IMR-90 (cell line): ENCODE data around the gene TUBGCP3. TPM values are rescaled to one million over a fixed set of nuclear protein-coding genes. Genes with fewer than 3 reads are reported as not detected.

ENCODE experiments used
- ATAC-seq: fragments of 200-7000 bp; cut with Tn5 transposase; 2 replicates; pipeline ENCODE4 v1.9.1; 2020; ENCODE audit warnings: low read depth, mild to moderate bottlenecking, moderate library complexity
- BruUV-seq: library from RNA; stranded (reverse); fragments of 400-500 nt; replicated peaks from 2 replicates; lab custom pipeline; 2021; lab: Mats Ljungman, UMichigan
- CTCF ChIA-PET: fragments of 300-600 bp; formaldehyde crosslinking; extraction: SDS; loops from one replicate; lab custom pipeline; 2021; ENCODE audit warnings: antibody characterized with exemption; lab: Yijun Ruan, JAX
- POLR2A ChIA-PET: fragments of 300-600 bp; sonication (Branson Sonifier 250); formaldehyde crosslinking; loops from one replicate; lab custom pipeline; 2022; ENCODE audit warnings: antibody characterized with exemption; ENCODE audit not compliant: unreplicated experiment; lab: Charles Lee
- DNase-seq: peaks from one replicate; pipeline ENCODE4 v3.0.0; 2013
- H2AFZ ChIP-seq: replicated peaks from 2 replicates; pipeline ENCODE3; 2013; ENCODE audit warnings: low read length, mild to moderate bottlenecking; ENCODE audit not compliant: poor library complexity
- H2AK5ac ChIP-seq: 2 replicates; pipeline ENCODE4 v1.6.1; 2013; ENCODE audit warnings: low read depth, low read length, inconsistent platforms
- H2AK9ac ChIP-seq: replicated peaks from 2 replicates; pipeline ENCODE3; 2013; ENCODE audit warnings: mild to moderate bottlenecking, low read depth, low read length, moderate library complexity; ENCODE audit not compliant: poor library complexity
- H2BK120ac ChIP-seq: 2 replicates; pipeline ENCODE4 v1.6.1; 2013; ENCODE audit warnings: low read depth, low read length, inconsistent platforms
- H2BK15ac ChIP-seq: 3 replicates; pipeline ENCODE4 v1.6.1; 2013; ENCODE audit warnings: low read depth, low read length, inconsistent platforms
- H2BK20ac ChIP-seq: 2 replicates; pipeline ENCODE4 v1.6.1; 2013; ENCODE audit warnings: low read depth, mild to moderate bottlenecking, inconsistent platforms, low read length, moderate library complexity
- H2BK5ac ChIP-seq: 2 replicates; pipeline ENCODE4 v1.6.1; 2013; ENCODE audit warnings: mild to moderate bottlenecking, low read depth, low read length, inconsistent platforms; ENCODE audit not compliant: poor library complexity, severe bottlenecking
- H3K14ac ChIP-seq: replicated peaks from 2 replicates; pipeline ENCODE4 v1.6.1; 2013; ENCODE audit warnings: low read depth, low read length, inconsistent platforms
- H3K18ac ChIP-seq: 2 replicates; pipeline ENCODE4 v1.6.1; 2013; ENCODE audit warnings: low read depth, low read length, control low read depth
- H3K23ac ChIP-seq: 2 replicates; pipeline ENCODE4 v1.6.1; 2013; ENCODE audit warnings: low read depth, low read length, inconsistent platforms
- H3K27ac ChIP-seq: 2 replicates; pipeline ENCODE4 v1.5.1; 2013; ENCODE audit warnings: mild to moderate bottlenecking, control low read depth, low read length; ENCODE audit not compliant: insufficient read depth
- H3K27me3 ChIP-seq: 2 replicates; pipeline ENCODE4 v1.6.1; 2013; ENCODE audit warnings: low read length; ENCODE audit not compliant: control insufficient read depth, insufficient read depth
- H3K36me3 ChIP-seq: 2 replicates; pipeline ENCODE4 v1.6.1; 2013; ENCODE audit warnings: low read length, mixed read lengths; ENCODE audit not compliant: control insufficient read depth, insufficient read depth
- H3K4ac ChIP-seq: 2 replicates; pipeline ENCODE4 v1.6.1; 2013; ENCODE audit warnings: low read depth, low read length, inconsistent platforms
- H3K4me1 ChIP-seq: 2 replicates; pipeline ENCODE4 v1.6.1; 2013; ENCODE audit warnings: low read length, mixed read lengths; ENCODE audit not compliant: control insufficient read depth, insufficient read depth
- H3K4me2 ChIP-seq: 2 replicates; pipeline ENCODE4 v1.6.1; 2013; ENCODE audit warnings: low read depth, mild to moderate bottlenecking, control low read depth, low read length, moderate library complexity
- H3K4me3 ChIP-seq: 2 replicates; pipeline ENCODE4 v1.5.1; 2013; ENCODE audit warnings: low read depth, mild to moderate bottlenecking, control low read depth, low read length, moderate library complexity; ENCODE audit not compliant: insufficient read depth
- H3K56ac ChIP-seq: 2 replicates; pipeline ENCODE4 v1.6.1; 2013; ENCODE audit warnings: low read length, inconsistent platforms; ENCODE audit not compliant: insufficient read depth; ENCODE audit errors: extremely low read depth
- H3K79me1 ChIP-seq, 2 experiments: 2 replicates each; pipeline ENCODE4 v1.6.1; 2013; ENCODE audit warnings: low read length in 2 of 2, inconsistent platforms in 1 of 2, low read depth in 1 of 2
- H3K9ac ChIP-seq: 2 replicates; pipeline ENCODE4 v1.6.1; 2013; ENCODE audit warnings: low read depth, low read length, control low read depth
- H3K9me1 ChIP-seq: 2 replicates; pipeline ENCODE4 v1.6.1; 2013; ENCODE audit warnings: low read length, inconsistent platforms; ENCODE audit not compliant: insufficient read depth
- H3K9me3 ChIP-seq: 2 replicates; pipeline ENCODE4 v1.6.1; 2013; ENCODE audit warnings: low read length; ENCODE audit not compliant: control insufficient read depth, insufficient read depth
- H4K20me1 ChIP-seq: 2 replicates; pipeline ENCODE4 v1.6.1; 2013; ENCODE audit warnings: low read length, inconsistent platforms; ENCODE audit not compliant: insufficient read depth
- H4K5ac ChIP-seq: 2 replicates; pipeline ENCODE4 v1.6.1; 2013; ENCODE audit warnings: mild to moderate bottlenecking, low read depth, low read length, control low read depth
- H4K8ac ChIP-seq, 2 experiments: 2 replicates each; pipeline ENCODE4 v1.6.1; 2013; ENCODE audit warnings: low read depth in 2 of 2, low read length in 2 of 2, control low read depth in 1 of 2, inconsistent platforms in 1 of 2
- H4K91ac ChIP-seq: 2 replicates; pipeline ENCODE4 v1.6.1; 2013; ENCODE audit warnings: low read depth, low read length, inconsistent platforms; ENCODE audit not compliant: insufficient read depth
- CEBPB ChIP-seq: IDR thresholded peaks from 2 replicates; pipeline ENCODE4 v1.6.1; 2012; ENCODE audit warnings: low read depth, low read length, improper control_type of control experiment
- CHD1 ChIP-seq: IDR thresholded peaks from 2 replicates; pipeline ENCODE4 v1.6.1; 2012; ENCODE audit warnings: low read depth, low read length, improper control_type of control experiment
- FOS ChIP-seq: fragments of 150-350 bp; IDR thresholded peaks from 2 replicates; pipeline ENCODE4 v1.6.1; 2016; ENCODE audit warnings: low read depth, low read length
- MAFK ChIP-seq: IDR thresholded peaks from 2 replicates; pipeline ENCODE4 v1.6.1; 2012; ENCODE audit warnings: low read depth, low read length, improper control_type of control experiment
- MXI1 ChIP-seq: IDR thresholded peaks from 2 replicates; pipeline ENCODE4 v1.6.1; 2012; ENCODE audit warnings: low read depth, mild to moderate bottlenecking, low read length, moderate library complexity, borderline replicate concordance
- NFE2L2 ChIP-seq: fragments of 150-350 bp; IDR thresholded peaks from 2 replicates; pipeline ENCODE4 v1.6.1; 2016; ENCODE audit warnings: low read depth, mild to moderate bottlenecking, low read length
- POLR2A ChIP-seq: IDR thresholded peaks from 2 replicates; pipeline ENCODE4 v1.6.1; 2012; ENCODE audit warnings: mild to moderate bottlenecking, low read depth, low read length
- RAD21 ChIP-seq: IDR thresholded peaks from 2 replicates; pipeline ENCODE4 v1.6.1; 2012; ENCODE audit warnings: low read length, improper control_type of control experiment
- RCOR1 ChIP-seq: IDR thresholded peaks from 2 replicates; pipeline ENCODE4 v1.6.1; 2012; ENCODE audit warnings: mild to moderate bottlenecking, low read length, improper control_type of control experiment; ENCODE audit not compliant: insufficient replicate concordance
- RFX5 ChIP-seq: IDR thresholded peaks from 2 replicates; pipeline ENCODE4 v1.8.0; 2012; ENCODE audit warnings: low read depth, mild to moderate bottlenecking, low read length, moderate library complexity
- SMC3 ChIP-seq: fragments of 150-350 bp; IDR thresholded peaks from 2 replicates; pipeline ENCODE4 v1.6.1; 2016; ENCODE audit warnings: low read depth, mild to moderate bottlenecking, antibody characterized with exemption, low read length, moderate library complexity
- WGBS, 2 experiments: methylation state at CpG; one replicate each; pipeline versions ENCODE4 v1.1.5 to v1.1.7; 2013; ENCODE audit warnings: missing lambda C conversion rate in 2 of 2; ENCODE audit not compliant: insufficient read length in 1 of 2; ENCODE audit errors: extremely low coverage in 2 of 2; 5-methylcytosine and 5-hydroxymethylcytosine counted together
- dilution Hi-C: fragments of 300-500 bp; cut with HindIII; formaldehyde crosslinking; loops from one replicate; pipeline ENCODE4 v1.14.3; 2018; ENCODE audit warnings: low sequenced_read_pairs; ENCODE audit not compliant: unreplicated experiment
- in situ Hi-C: fragments of 300-500 bp; cut with MboI; formaldehyde crosslinking; loops from 3 replicates; pipeline ENCODE4 v1.14.3; 2019; ENCODE audit warnings: low sequenced_read_pairs, inconsistent platforms, mixed read lengths
- intact Hi-C: fragments of 100-400 bp; cut with micrococcal nuclease; formaldehyde crosslinking; loops from 2 replicates; pipeline ENCODE4 v1.10.0; 2022
- polyA plus RNA-seq, 3 experiments: library from polyadenylated mRNA; depleted of rRNA; stranded (reverse); fragments of >200 nt; gene quantifications; 2 replicates each; pipeline ENCODE4 v1.2.3, GENCODE V29; 2012; ENCODE audit warnings: low replicate concordance in 1 of 3
- total RNA-seq: library from RNA; depleted of rRNA; stranded (reverse); fragments of >200 nt; gene quantifications from 2 replicates; pipeline ENCODE4 v1.2.3, GENCODE V29; 2012
- TF ChIP-seq, protein P1 (sequence below): fragments of 150-350 bp; IDR thresholded peaks from 2 replicates; pipeline ENCODE4 v1.6.1; 2017; ENCODE audit warnings: mild to moderate bottlenecking, antibody characterized with exemption, low read length, low read depth
- TF ChIP-seq, protein P2 (sequence below): conservative IDR thresholded peaks from 2 replicates; pipeline ENCODE4 v1.5.1; 2012; ENCODE audit warnings: mild to moderate bottlenecking, low read depth, low read length, improper control_type of control experiment

TUBGCP3 gene
- total and polyA plus RNA-seq, 2 of the 4 experiments (the other 2 are of a cell fraction), result 16.0 to 17.8 TPM

DNA sequence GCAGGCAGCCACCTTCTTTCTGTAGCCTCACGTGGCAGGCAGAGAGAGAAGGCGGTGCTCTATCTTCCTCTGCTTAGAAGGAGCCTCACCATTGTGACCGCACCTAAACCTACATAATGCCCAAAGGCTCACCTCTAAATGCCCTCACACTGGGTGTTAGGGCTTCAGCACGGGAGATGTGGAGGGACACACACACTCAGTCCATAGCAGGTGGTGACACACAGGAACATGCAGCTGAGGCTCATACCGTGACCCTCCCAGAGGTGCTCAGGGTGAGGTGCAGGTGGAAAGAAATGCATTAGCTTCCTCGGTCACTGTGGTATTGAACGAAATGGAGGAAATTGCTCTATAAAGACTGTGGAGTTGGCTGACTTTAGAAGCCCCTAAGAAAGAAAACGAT is 37.7 kb upstream of the TUBGCP3 start:
- intact Hi-C loops, result no loop called here
- ChIA-PET POLR2A (no interaction called here), CTCF (interaction anchor here (1.1 kb wide), 1 partner anchor 20 kb away, joined by 3 read pairs; no protein-coding TSS in a partner anchor)
- Histone ChIP-seq H3K18ac (no peak overlapping the region), H3K23ac (no peak overlapping the region), H3K56ac (no peak overlapping the region), H3K27ac (no peak overlapping the region), H3K27me3 (peaks cover 48% of the 10 kb centered on the region), H3K4me2 (no peak overlapping the region), H2BK20ac (no peak overlapping the region), H3K79me1 (no peaks in the 10 kb centered on the region), H4K91ac (no peak overlapping the region), H3K9me3 (no peaks in the 10 kb centered on the region), H2AK9ac (no peak overlapping the region), H4K20me1 (no peaks in the 10 kb centered on the region), H2AK5ac (no peak overlapping the region), H2BK5ac (no peak overlapping the region), H3K9ac (no peak overlapping the region), H3K14ac (no peak overlapping the region), H3K4me1 (no peaks in the 10 kb centered on the region), H2BK120ac (no peak overlapping the region), H3K4ac (no peak overlapping the region), H4K8ac (no peak overlapping the region), H2AFZ (no peak overlapping the region), H2BK15ac (no peak overlapping the region), H3K36me3 (no peaks in the 10 kb centered on the region), H3K4me3 (no peak overlapping the region), H3K9me1 (no peaks in the 10 kb centered on the region), H4K5ac (no peak overlapping the region)
- dilution Hi-C loops, result no loop called here
- WGBS, 2 experiments, result 62% methylated on average over 3 of the region's 8 CpGs; no CpG with 5 or more reads in 1 of the 2 experiments
- DNase-seq, result no peak
- ATAC-seq, result no peak
- no TSS peak for BruUV-seq
- in situ Hi-C loops, result no loop called here
- TF ChIP-seq, protein P1, sequence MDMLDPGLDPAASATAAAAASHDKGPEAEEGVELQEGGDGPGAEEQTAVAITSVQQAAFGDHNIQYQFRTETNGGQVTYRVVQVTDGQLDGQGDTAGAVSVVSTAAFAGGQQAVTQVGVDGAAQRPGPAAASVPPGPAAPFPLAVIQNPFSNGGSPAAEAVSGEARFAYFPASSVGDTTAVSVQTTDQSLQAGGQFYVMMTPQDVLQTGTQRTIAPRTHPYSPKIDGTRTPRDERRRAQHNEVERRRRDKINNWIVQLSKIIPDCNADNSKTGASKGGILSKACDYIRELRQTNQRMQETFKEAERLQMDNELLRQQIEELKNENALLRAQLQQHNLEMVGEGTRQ, result no peak
- no peak for TF ChIP-seq RFX5
- no peak for TF ChIP-seq MAFK
- no peak for TF ChIP-seq SMC3
- TF ChIP-seq MXI1, result no peak
- TF ChIP-seq, protein P2, sequence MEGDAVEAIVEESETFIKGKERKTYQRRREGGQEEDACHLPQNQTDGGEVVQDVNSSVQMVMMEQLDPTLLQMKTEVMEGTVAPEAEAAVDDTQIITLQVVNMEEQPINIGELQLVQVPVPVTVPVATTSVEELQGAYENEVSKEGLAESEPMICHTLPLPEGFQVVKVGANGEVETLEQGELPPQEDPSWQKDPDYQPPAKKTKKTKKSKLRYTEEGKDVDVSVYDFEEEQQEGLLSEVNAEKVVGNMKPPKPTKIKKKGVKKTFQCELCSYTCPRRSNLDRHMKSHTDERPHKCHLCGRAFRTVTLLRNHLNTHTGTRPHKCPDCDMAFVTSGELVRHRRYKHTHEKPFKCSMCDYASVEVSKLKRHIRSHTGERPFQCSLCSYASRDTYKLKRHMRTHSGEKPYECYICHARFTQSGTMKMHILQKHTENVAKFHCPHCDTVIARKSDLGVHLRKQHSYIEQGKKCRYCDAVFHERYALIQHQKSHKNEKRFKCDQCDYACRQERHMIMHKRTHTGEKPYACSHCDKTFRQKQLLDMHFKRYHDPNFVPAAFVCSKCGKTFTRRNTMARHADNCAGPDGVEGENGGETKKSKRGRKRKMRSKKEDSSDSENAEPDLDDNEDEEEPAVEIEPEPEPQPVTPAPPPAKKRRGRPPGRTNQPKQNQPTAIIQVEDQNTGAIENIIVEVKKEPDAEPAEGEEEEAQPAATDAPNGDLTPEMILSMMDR, result no peak
- no peak for TF ChIP-seq RCOR1
- TF ChIP-seq NFE2L2, result no peak
- no peak for TF ChIP-seq RAD21
- no peak for TF ChIP-seq FOS
- no peak for TF ChIP-seq POLR2A
- no peak for TF ChIP-seq CEBPB
- no peak for TF ChIP-seq CHD1
